Esophagus squamous epithelium (tissue), 5 donors: ENCODE measurements around the gene PGBD4. TPM values are rescaled to one million over a fixed set of nuclear protein-coding genes. Genes with fewer than 3 reads are reported as not detected.
"Not testable (repeated sequence)": the region's sequence is repeated elsewhere in the genome, so short reads cannot be mapped to it uniquely, and the experiment has no call there.

Experiments used
- DNase-seq: peaks from one replicate; lab custom pipeline; 2025; lab: John Stamatoyannopoulos, UW
- H3K27ac ChIP-seq, 4 donors: fragments of 200-600 bp; sonication (generic); one replicate each; pipeline ENCODE4 v1.5.1; 2016 to 2019; ENCODE audit warnings: mild to moderate bottlenecking in 1 of 4
- H3K27me3 ChIP-seq, 4 donors: fragments of 200-600 bp; sonication (generic); 1 replicate in 3 of 4; 2 replicates in 1 of 4; pipeline versions ENCODE4 v1.5.1 to v1.6.0; 2017 to 2021; ENCODE audit warnings: antibody characterized with exemption in 1 of 4
- H3K36me3 ChIP-seq, 3 donors: fragments of 200-600 bp; sonication (generic); one replicate each; pipeline ENCODE4 v1.5.1; 2016 to 2019
- H3K4me1 ChIP-seq, 3 donors: fragments of 200-600 bp; sonication (generic); one replicate each; pipeline ENCODE4 v1.5.1; 2017 to 2019
- H3K4me3 ChIP-seq, 4 donors: fragments of 200-600 bp; sonication (generic); 1 replicate in 3 of 4; 2 replicates in 1 of 4; pipeline ENCODE4 v1.5.1; 2016 to 2019; ENCODE audit warnings: mild to moderate bottlenecking in 2 of 4, moderate library complexity in 1 of 4
- H3K9me3 ChIP-seq, 3 donors: fragments of 200-600 bp; sonication (generic); one replicate each; pipeline ENCODE4 v1.5.1; 2016 to 2019
- POLR2A ChIP-seq, 4 donors: fragments of 450-650 bp; IDR thresholded peaks; one replicate each; pipeline ENCODE4 v1.6.1; 2017; ENCODE audit warnings: antibody characterized with exemption in 4 of 4, mild to moderate bottlenecking in 4 of 4, moderate library complexity in 3 of 4
- WGBS, 2 donors: methylation state at CpG; one replicate each; pipeline ENCODE4 v1.1.5; 2018; 5-methylcytosine and 5-hydroxymethylcytosine counted together
- intact Hi-C: fragments of 100-400 bp; cut with DNase I; formaldehyde crosslinking; loops from one replicate; pipeline ENCODE4 v1.15.0; 2022
- total RNA-seq, 4 donors: library from RNA; depleted of rRNA; stranded (reverse); fragments of >200 nt; gene quantifications; one replicate each; pipeline ENCODE4 v1.1.0, GENCODE V29; 2016
- TF ChIP-seq, protein P1 (sequence below), 6 experiments: fragments of 450-650 bp in 4 of 6; fragments of 200-600 bp in 2 of 6; sonication (generic) in 2 of 6; IDR thresholded peaks; one replicate each; pipeline ENCODE4 v1.5.1; 2016 to 2019; ENCODE audit warnings: antibody characterized with exemption in 6 of 6, mild to moderate bottlenecking in 4 of 6, moderate library complexity in 4 of 6
- donor health status: DM: yes; HTN: yes; CAD: no.

PGBD4 gene
- total RNA-seq, 4 donors from 2014 or later = 0.70 to 1.7 (median 0.98) TPM

DNA sequence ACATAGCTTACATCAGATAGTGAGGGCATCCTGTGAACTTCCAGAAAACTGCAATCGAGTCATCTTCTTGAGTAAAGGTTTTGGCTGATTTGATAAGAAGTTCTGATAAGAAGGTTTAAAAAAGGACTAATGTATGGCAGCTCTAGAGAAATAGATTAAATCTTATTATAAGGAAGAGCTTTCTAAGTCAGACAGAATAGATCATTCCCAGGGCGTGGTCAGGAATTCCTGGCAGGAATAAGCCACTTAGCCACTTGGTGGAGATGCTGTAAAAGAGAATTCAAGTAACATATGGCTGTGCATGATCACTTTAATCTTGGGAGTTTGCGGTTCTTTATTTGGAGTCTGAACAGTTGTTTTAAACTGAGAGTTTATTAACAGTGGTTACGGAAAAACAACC lies 17.4 kb downstream of the PGBD4 start:
- 59 to 67% methylated on average over 4 of the region's 4 CpGs for whole genome bisulfite sequencing, 2 donors
- intact Hi-C loops = no loop called here
- no peak overlapping the region for H3K4me3 ChIP-seq
- H3K27me3 ChIP-seq = peaks cover 0 to 28% (median 0%) of the 10 kb centered on the region in 4 donors
- no peaks in the 10 kb centered on the region for H3K4me1 ChIP-seq
- TF ChIP-seq, protein P1, sequence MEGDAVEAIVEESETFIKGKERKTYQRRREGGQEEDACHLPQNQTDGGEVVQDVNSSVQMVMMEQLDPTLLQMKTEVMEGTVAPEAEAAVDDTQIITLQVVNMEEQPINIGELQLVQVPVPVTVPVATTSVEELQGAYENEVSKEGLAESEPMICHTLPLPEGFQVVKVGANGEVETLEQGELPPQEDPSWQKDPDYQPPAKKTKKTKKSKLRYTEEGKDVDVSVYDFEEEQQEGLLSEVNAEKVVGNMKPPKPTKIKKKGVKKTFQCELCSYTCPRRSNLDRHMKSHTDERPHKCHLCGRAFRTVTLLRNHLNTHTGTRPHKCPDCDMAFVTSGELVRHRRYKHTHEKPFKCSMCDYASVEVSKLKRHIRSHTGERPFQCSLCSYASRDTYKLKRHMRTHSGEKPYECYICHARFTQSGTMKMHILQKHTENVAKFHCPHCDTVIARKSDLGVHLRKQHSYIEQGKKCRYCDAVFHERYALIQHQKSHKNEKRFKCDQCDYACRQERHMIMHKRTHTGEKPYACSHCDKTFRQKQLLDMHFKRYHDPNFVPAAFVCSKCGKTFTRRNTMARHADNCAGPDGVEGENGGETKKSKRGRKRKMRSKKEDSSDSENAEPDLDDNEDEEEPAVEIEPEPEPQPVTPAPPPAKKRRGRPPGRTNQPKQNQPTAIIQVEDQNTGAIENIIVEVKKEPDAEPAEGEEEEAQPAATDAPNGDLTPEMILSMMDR (IDR thresholded peaks at IDR 0.05) = no peak
- TF ChIP-seq POLR2A (IDR thresholded peaks at IDR 0.05) = no peak
- no peaks in the 10 kb centered on the region for H3K9me3 ChIP-seq
- DNase-seq = no peak
- H3K27ac ChIP-seq = no peak overlapping the region
- H3K36me3 ChIP-seq = no peaks in the 10 kb centered on the region

DNA sequence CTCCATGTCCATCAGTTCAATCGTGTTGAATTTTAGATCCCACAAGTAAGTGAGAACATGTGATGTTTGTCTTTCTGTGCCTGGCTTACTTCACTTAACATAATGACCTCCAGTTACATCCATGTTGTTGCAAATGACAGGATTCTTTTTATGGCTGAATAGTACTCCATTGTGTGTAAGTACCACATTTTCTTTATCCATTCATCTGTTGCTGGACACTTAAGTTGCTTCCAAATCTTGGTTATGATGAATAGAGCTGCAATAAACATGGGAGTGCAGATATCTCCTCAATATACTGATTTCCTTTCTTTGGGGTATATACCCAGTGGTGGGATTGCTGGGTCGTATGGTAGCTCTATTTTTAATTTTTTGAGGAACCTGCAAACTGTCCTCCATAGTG lies 18.5 kb downstream of the PGBD4 start:
- H3K36me3 ChIP-seq, H3K4me3 ChIP-seq, H3K27ac ChIP-seq, H3K4me1 ChIP-seq, DNase-seq, H3K9me3 ChIP-seq, intact Hi-C loops: not testable (repeated sequence)
- 65% methylated on average over 2 of the region's 2 CpGs for WGBS, 2 donors
- peaks cover 0 to 17% (median 0%) of the 10 kb centered on the region in 4 donors for H3K27me3 ChIP-seq

DNA sequence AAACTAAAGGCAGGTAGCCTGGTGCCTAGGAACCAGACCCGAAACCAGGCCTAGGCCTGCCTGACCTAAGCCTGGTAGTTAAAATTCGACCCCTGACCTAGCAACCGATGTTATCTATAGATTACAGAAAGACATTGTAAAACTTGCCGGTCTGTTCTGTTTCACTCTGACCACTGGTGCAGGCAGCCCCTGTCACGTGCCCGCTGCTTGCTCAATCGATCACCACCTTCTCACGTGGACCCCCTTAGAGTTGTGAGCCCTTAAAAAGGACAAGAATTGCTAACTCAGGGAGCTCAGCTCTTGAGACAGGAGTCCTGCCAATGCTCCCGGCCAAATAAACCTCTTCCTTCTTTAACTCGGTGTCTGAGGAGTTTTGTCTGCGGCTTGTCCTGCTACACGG lies 19.9 kb downstream of the PGBD4 start:
- H3K9me3 ChIP-seq, H3K27me3 ChIP-seq, DNase-seq, H3K36me3 ChIP-seq, intact Hi-C loops, H3K4me1 ChIP-seq, H3K27ac ChIP-seq, H3K4me3 ChIP-seq: not testable (repeated sequence)
- 86 to 91% methylated on average over 4 to 11 of the region's 12 CpGs for WGBS, 2 donors

DNA sequence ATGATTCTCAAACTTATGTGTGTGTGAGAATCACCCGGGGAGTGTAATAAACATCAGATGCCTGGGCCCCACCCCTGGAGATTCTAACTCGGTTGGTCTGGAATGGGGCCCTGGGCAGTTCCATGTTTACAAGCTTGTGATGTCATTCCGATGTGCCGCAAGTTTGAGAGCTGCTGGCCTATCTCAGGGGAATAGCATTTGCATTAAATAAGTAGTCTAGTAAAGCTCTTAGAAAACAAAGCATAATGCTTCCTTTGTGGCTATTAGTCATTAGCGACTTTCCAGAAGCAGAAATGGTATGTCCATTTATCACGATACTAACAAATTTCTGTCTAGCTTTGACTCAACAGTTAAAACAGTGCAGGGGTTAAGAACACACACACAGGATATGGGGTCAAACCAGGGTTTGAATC lies 20.9 kb downstream of the PGBD4 start:
- no peak for DNase-seq
- no peaks in the 10 kb centered on the region for H3K4me1 ChIP-seq
- H3K27ac ChIP-seq = peak overlapping the region in 1 of 4 donors; percentile 17
- WGBS, 2 donors = 49 to 63% methylated on average over 6 of the region's 6 CpGs
- H3K36me3 ChIP-seq = no peaks in the 10 kb centered on the region
- no peak for TF ChIP-seq POLR2A (IDR thresholded peaks at IDR 0.05)
- H3K9me3 ChIP-seq = no peaks in the 10 kb centered on the region
- H3K4me3 ChIP-seq = no peak overlapping the region
- H3K27me3 ChIP-seq = peaks cover 0 to 5% (median 0%) of the 10 kb centered on the region in 4 donors
- intact Hi-C loops = no loop called here

DNA sequence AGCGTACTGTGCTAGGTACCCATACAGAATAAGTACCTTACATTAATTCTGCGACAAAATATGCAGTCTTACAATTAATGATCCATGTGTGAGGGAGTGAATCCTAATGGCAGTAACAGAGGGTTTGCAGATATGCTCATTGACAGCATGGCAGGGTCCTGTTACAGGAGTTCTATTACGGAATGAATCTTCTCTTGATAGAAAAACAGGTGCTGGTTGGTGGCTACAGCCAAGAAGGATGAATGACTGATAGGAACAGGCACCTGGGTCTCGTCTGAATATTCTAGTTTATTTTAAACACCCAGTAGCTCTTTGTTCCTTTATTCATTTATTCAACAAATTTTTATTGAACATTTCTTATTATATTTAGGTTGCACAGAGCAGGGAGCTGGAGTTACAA lies 22.8 kb downstream of the PGBD4 start:
- 69 to 83% methylated on average over 4 of the region's 4 CpGs for WGBS, 2 donors

DNA sequence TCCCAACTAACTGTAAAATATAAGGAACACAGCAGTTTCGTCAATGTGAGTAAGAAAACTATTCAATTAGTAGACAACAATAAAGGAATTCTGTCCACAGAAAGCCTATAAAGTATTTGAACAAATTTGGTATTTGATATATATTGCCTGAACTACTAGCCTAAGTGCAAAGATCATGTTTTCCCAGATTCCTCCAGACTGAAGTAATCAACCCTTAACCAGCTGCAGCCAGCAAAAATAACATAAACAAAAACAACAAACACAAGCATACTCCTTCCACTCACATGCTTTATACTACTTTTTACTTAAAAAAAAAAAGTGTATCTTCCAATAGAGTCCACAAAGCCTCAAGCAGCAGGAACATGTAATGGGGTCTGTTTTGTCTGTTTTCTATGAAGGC lies 24.1 kb downstream of the PGBD4 start:
- no peaks in the 10 kb centered on the region for H3K9me3 ChIP-seq
- no peaks in the 10 kb centered on the region for H3K36me3 ChIP-seq
- no peak for DNase-seq
- H3K27me3 ChIP-seq = no peaks in the 10 kb centered on the region
- TF ChIP-seq, protein P1 (IDR thresholded peaks at IDR 0.05) = no peak
- TF ChIP-seq POLR2A (IDR thresholded peaks at IDR 0.05) = no peak
- H3K4me1 ChIP-seq = no peaks in the 10 kb centered on the region
- no peak overlapping the region for H3K4me3 ChIP-seq
- intact Hi-C loops = no loop called here
- 54% methylated on average over 1 of the region's 1 CpG for WGBS, 2 donors
- no peak overlapping the region for H3K27ac ChIP-seq

More for the DNA sequence above, 22.8 kb downstream of the PGBD4 start:
- Histone ChIP-seq H3K4me3 (no peak overlapping the region), H3K27ac (no peak overlapping the region), H3K4me1 (no peaks in the 10 kb centered on the region), H3K9me3 (no peaks in the 10 kb centered on the region), H3K27me3 (no peaks in the 10 kb centered on the region), H3K36me3 (no peaks in the 10 kb centered on the region)
- no peak for TF ChIP-seq POLR2A (IDR thresholded peaks at IDR 0.05)
- TF ChIP-seq, protein P1 (IDR thresholded peaks at IDR 0.05) = no peak
- no peak for DNase-seq
- intact Hi-C loops = no loop called here

DNA sequence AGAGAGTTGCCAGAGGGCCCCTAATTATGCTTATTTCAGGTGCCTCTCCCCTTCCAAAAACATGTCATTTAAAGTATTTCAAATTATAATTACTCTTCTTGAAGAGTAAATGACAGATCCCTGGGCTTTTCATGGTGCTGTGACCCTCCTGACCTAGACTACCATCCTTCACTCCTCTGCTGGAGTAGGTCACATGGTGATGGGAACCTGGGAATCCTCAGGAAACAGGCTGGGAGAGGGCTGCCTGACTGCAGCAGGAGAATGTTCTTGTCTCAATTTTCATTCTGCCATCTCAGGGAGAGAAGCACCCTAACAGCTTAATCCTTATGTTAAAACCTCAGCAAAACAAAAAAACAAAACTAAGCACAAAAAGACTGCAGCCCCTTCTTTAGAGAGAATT lies 24.6 kb downstream of the PGBD4 start:
- no peak for TF ChIP-seq POLR2A (IDR thresholded peaks at IDR 0.05)
- TF ChIP-seq, protein P1 (IDR thresholded peaks at IDR 0.05) = no peak
- H3K27me3 ChIP-seq = no peaks in the 10 kb centered on the region
- no peak overlapping the region for H3K27ac ChIP-seq
- no peaks in the 10 kb centered on the region for H3K36me3 ChIP-seq
- H3K9me3 ChIP-seq = no peaks in the 10 kb centered on the region
- no peak overlapping the region for H3K4me3 ChIP-seq
- no peaks in the 10 kb centered on the region for H3K4me1 ChIP-seq
- intact Hi-C loops = no loop called here
- no peak for DNase-seq
